ENCODE data around the gene PIEZO2.
"Not testable (repeated sequence)": the region's sequence is repeated elsewhere in the genome, so short reads cannot be mapped to it uniquely, and the experiment has no call there.

The PIEZO2 gene

DNA sequence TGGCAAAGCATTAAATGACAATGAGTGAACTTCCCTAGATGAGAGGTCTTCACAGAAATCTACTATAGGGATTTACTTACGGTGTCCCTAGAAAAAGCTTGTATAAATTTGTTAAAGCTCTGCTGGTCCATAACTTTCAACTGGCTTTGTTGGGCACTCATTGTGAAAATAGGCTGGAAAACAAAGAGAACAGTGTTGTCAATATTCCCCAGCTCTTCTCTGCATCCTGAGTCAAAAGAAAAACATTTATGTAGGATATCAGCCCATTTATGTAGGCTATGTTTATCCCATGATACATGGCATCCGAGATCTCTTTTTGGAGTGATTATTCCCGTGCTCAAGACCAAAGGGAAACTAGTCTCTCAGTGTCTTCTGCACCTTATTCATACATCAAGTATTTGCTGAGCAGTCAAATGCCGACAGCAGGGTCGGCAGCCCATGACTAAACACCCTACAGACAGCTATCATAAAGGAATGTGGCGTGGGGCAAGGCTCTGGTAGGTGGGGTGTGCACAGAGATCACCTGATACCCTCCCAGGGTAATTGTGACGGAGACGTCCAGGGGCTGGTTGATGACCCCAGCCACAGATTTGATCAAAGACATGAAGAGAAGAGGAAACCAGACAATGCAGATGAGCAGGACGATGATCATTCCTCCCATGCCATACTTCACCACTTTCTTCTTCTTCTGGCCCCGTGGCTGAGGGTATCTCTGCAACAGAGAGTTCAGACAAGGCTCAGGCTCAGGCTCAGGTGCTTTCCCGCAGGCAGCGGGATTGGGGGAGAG, 467.6 kb downstream of the PIEZO2 start:
- no peaks in the 10 kb centered on the region for H3K9me3 Mint-ChIP-seq
- no peaks in the 10 kb centered on the region for H3K36me3 Mint-ChIP-seq (ENCODE audit: low read depth)
- no peak overlapping the region for H3K4me3 Mint-ChIP-seq
- H3K27ac Mint-ChIP-seq = no peak overlapping the region
- H3K4me1 Mint-ChIP-seq (ENCODE audit: low read depth) = no peaks in the 10 kb centered on the region
- H3K27me3 Mint-ChIP-seq = no peaks in the 10 kb centered on the region

DNA sequence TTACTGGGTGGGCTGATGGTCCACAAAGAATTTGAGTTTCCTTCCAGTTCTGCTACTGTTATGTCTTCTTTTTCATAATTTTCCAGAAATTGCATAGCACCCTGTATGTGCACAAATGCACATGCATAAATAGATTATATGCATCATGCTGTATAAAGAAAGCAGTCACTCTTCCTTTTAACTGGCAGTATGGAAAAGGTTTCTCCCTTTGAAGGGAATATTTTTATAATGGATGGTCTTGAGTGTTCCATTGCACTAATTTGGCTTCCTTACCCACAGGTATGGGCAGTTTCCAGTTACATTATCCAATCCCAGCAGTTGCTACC, 469.1 kb downstream of the PIEZO2 start:
- Mint-ChIP-seq H3K4me1 (ENCODE audit: low read depth) (no peaks in the 10 kb centered on the region), H3K36me3 (ENCODE audit: low read depth) (no peaks in the 10 kb centered on the region), H3K27me3 (no peaks in the 10 kb centered on the region), H3K27ac (no peak overlapping the region), H3K4me3 (no peak overlapping the region), H3K9me3 (no peaks in the 10 kb centered on the region)

DNA sequence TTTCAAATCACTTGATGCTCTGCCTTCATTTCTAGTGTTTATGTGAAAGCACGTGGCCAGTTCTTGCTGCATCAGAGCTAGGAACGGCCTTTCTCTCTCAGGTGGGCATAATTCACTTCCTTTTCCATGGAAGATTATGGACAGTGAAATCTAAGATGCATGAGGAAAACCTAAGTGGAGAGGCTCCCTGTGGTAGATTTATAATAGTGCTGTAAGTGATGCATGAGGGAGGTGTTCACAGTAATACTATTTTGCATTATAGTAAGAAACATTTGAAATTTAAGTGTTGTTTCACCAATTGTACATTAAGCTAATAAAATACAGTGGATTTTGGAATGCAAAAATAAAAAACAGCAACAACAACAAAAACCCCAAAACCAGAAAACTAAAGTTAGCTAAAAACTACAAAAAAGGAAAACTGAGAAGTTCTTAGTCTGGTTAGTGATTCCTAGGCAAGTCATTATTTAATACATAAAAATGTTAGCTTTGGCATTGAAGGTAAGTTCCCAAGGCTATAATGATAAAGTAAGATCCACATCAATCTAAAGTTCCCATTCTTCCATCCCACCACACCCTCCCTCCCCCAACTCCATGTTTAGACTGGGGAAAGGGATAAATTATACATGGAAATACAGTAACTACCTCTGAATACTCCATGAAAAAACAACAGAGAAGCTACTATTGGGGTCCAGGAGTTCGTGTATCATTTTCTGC, 469.7 kb downstream of the PIEZO2 start:
- Mint-ChIP-seq H3K27me3 (no peaks in the 10 kb centered on the region), H3K4me3 (no peak overlapping the region), H3K4me1 (ENCODE audit: low read depth) (no peaks in the 10 kb centered on the region), H3K9me3 (no peaks in the 10 kb centered on the region), H3K27ac (no peak overlapping the region), H3K36me3 (ENCODE audit: low read depth) (no peaks in the 10 kb centered on the region)

- H3K27ac Mint-ChIP-seq = no peak overlapping the region
Measured at GRCh38 chr18:10671441-10671840, 477.9 kb downstream of the PIEZO2 start.

GRCh38 chr18:10670856-10671255, 478.5 kb downstream of the PIEZO2 start:
- Mint-ChIP-seq H3K9me3 (no peaks in the 10 kb centered on the region), H3K4me1 (ENCODE audit: low read depth) (no peaks in the 10 kb centered on the region), H3K36me3 (ENCODE audit: low read depth) (no peaks in the 10 kb centered on the region), H3K27ac (no peak overlapping the region), H3K4me3 (no peak overlapping the region), H3K27me3 (no peaks in the 10 kb centered on the region)

More at GRCh38 chr18:10671441-10671840, 477.9 kb downstream of the PIEZO2 start:
- H3K4me3 Mint-ChIP-seq = no peak overlapping the region
- no peaks in the 10 kb centered on the region for H3K36me3 Mint-ChIP-seq (ENCODE audit: low read depth)
- no peaks in the 10 kb centered on the region for H3K27me3 Mint-ChIP-seq
- no peaks in the 10 kb centered on the region for H3K4me1 Mint-ChIP-seq (ENCODE audit: low read depth)
- no peaks in the 10 kb centered on the region for H3K9me3 Mint-ChIP-seq

DNA sequence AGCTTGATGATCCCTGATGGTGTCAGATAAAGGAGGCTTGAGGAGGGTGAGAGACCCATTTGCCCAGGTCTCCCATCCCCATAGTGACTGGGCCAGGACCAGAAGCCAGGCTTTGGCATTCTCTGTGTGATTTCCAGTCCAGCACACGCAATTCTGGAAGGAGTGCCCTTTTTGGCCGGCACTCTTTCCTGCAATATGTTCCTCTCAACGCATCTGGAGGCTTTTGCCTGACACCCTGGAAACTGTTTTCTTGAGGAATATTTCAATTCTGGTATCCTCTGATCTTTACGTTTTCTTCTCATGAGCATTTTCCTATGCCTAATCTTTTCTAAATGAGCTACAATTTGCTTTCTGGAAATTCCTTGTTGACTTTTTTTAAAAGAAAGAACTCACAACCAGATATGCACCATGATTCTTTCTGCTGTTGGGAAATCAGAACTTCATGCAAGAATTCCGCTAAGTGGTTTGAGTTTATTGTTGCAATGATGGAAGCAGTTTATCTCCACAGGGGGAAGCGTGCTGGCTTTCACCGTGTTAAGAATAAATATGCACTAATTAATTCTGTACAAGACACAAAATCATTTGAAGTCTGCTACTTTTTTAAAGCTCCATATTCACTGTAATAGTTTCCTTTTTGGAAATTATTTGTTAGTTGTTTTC, 479.8 kb downstream of the PIEZO2 start:
- H3K27me3 Mint-ChIP-seq = no peaks in the 10 kb centered on the region
- H3K36me3 Mint-ChIP-seq (ENCODE audit: low read depth) = no peaks in the 10 kb centered on the region
- no peaks in the 10 kb centered on the region for H3K4me1 Mint-ChIP-seq (ENCODE audit: low read depth)
- H3K4me3 Mint-ChIP-seq = no peak overlapping the region
- H3K9me3 Mint-ChIP-seq = no peaks in the 10 kb centered on the region
- no peak overlapping the region for H3K27ac Mint-ChIP-seq

DNA sequence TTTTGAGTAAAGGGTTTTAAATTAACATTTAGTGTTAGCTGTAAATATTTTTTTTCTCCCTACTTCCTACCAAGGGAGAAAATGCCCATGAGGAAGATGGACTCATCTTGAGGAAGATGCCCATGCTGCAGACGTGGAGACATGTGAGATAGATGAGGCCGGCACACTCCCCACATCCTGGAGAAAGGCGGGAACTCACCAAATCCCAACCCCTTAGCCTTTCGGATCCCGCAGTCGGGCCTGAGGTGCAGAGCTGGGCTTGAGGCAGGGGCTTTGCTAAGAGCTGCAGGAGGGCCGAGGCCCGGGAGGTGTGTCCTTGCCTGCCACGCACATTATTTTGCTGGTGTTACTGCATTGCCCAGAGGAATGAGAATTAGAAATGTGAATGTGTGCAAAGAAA, 485.6 kb downstream of the PIEZO2 start:
- no peaks in the 10 kb centered on the region for H3K4me1 Mint-ChIP-seq (ENCODE audit: low read depth)
- no peak overlapping the region for H3K4me3 Mint-ChIP-seq
- no peak overlapping the region for H3K27ac Mint-ChIP-seq
- H3K36me3 Mint-ChIP-seq (ENCODE audit: low read depth) = no peaks in the 10 kb centered on the region
- no peaks in the 10 kb centered on the region for H3K9me3 Mint-ChIP-seq
- H3K27me3 Mint-ChIP-seq = no peaks in the 10 kb centered on the region

DNA sequence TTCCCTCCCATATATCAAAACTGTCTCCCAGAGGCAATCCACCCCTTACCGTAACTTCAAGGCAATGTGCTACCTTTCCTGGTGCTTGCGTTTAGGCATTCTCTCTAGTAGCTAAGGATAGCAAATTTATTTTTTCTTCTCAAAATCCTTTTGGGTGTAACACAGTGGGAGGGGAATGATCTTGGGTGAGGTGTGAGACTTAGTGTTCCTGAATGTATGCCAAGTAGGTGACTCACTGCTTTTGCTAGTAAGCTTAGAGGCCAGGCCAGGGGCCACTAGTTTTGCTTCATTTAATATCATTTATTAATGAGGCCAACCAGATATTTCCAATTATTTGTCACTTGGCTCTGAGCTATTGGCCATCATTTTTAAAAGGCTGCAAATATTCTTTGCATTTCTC, 488.1 kb downstream of the PIEZO2 start:
- Mint-ChIP-seq H3K4me3 (no peak overlapping the region), H3K27me3 (no peaks in the 10 kb centered on the region), H3K27ac (no peak overlapping the region), H3K4me1 (ENCODE audit: low read depth) (no peaks in the 10 kb centered on the region), H3K9me3 (no peaks in the 10 kb centered on the region), H3K36me3 (ENCODE audit: low read depth) (no peaks in the 10 kb centered on the region)

GRCh38 chr18:10660179-10660884, 489.0 kb downstream of the PIEZO2 start:
- H3K36me3 Mint-ChIP-seq (ENCODE audit: low read depth) = no peaks in the 10 kb centered on the region
- H3K27ac Mint-ChIP-seq = no peak overlapping the region
- H3K27me3 Mint-ChIP-seq = no peaks in the 10 kb centered on the region
- H3K9me3 Mint-ChIP-seq = no peaks in the 10 kb centered on the region
- H3K4me3 Mint-ChIP-seq = no peak overlapping the region
- no peaks in the 10 kb centered on the region for H3K4me1 Mint-ChIP-seq (ENCODE audit: low read depth)

DNA sequence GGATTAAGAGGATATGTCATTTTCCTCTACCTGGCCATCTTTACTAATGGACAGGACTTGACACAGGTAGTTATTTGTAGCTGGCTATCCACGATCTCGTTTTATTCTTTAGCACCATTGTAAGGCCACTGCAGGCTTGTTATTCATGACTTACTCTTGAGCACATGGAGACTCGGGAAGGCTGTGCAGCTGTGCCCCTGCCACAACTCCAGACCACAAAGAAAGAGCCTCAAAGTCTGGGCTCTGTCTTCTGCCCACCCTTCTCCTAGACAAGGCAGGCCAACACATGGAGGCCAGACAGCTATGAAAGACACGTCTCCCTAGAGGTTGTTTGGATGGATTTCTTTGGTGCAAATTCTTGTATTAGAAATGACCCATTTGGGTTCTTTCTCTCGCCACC, 489.8 kb downstream of the PIEZO2 start:
- no peaks in the 10 kb centered on the region for H3K27me3 Mint-ChIP-seq
- no peaks in the 10 kb centered on the region for H3K36me3 Mint-ChIP-seq (ENCODE audit: low read depth)
- H3K27ac Mint-ChIP-seq = no peak overlapping the region
- no peaks in the 10 kb centered on the region for H3K9me3 Mint-ChIP-seq
- H3K4me1 Mint-ChIP-seq (ENCODE audit: low read depth) = no peaks in the 10 kb centered on the region
- no peak overlapping the region for H3K4me3 Mint-ChIP-seq

- no peak overlapping the region for H3K27ac Mint-ChIP-seq
- H3K27me3 Mint-ChIP-seq = no peaks in the 10 kb centered on the region
- no peaks in the 10 kb centered on the region for H3K36me3 Mint-ChIP-seq (ENCODE audit: low read depth)
- no peaks in the 10 kb centered on the region for H3K9me3 Mint-ChIP-seq
- H3K4me1 Mint-ChIP-seq (ENCODE audit: low read depth) = no peaks in the 10 kb centered on the region
- H3K4me3 Mint-ChIP-seq = no peak overlapping the region
Measured at GRCh38 chr18:10659000-10659399, 490.4 kb downstream of the PIEZO2 start.

DNA sequence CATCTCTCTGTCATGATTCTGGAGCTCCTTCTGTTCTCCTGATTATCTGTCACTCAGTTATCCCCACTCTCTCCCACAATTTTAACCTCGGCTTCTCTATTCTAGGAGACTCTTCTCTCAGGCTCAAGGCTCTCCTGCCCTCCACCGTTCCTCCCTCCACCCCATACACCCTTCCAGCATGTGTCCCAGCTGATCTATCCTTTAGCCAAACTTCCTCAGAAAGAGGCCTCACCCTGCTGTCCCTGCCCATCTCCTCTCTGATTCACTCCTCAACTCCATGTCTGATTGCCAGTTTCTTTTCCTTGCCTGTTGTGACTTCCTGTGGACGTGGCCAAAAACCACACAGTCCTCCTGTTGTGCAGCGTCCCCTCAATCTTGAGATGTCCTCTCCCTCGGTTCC, 505.4 kb downstream of the PIEZO2 start:
- H3K4me1 Mint-ChIP-seq (ENCODE audit: low read depth); H3K9me3 Mint-ChIP-seq; H3K27me3 Mint-ChIP-seq; H3K36me3 Mint-ChIP-seq (ENCODE audit: low read depth); H3K4me3 Mint-ChIP-seq; H3K27ac Mint-ChIP-seq: not testable (repeated sequence)

DNA sequence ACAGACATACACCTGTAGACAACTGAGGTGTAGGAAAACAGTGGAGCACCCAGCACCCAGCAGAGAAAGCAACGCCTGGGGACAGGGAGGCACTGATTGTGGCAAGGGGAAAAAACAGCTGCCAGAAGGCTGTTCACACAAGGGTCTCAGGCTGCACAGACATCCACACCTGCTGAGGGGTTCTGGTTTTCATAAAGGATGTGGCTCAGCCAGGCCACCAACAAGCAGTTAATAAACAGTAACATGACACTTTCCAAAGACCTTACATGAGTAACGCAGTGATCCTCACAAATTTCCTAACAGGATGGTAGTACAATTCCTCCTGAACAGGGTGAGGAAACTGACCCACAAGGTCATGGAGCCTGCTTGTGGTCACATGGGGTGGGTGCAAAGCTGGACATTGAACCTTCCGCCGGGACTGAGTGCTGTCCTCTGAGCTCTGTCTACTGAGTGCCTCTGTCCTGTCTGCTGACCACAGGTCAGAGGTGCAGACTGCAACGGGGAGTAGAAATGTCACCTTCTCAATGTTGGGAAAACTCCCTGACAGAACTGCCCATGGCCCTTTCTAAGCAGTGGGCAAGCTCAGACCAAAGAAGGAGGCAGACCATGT, 506.3 kb downstream of the PIEZO2 start:
- H3K9me3 Mint-ChIP-seq; H3K36me3 Mint-ChIP-seq (ENCODE audit: low read depth); H3K27me3 Mint-ChIP-seq; H3K4me3 Mint-ChIP-seq; H3K4me1 Mint-ChIP-seq (ENCODE audit: low read depth); H3K27ac Mint-ChIP-seq: not testable (repeated sequence)

- not testable (repeated sequence) for H3K9me3 Mint-ChIP-seq; H3K4me1 Mint-ChIP-seq (ENCODE audit: low read depth); H3K27ac Mint-ChIP-seq
Measured at GRCh38 chr18:10638539-10638885, 510.9 kb downstream of the PIEZO2 start.

More at GRCh38 chr18:10638539-10638885, 510.9 kb downstream of the PIEZO2 start:
- not testable (repeated sequence) for H3K36me3 Mint-ChIP-seq (ENCODE audit: low read depth); H3K4me3 Mint-ChIP-seq; H3K27me3 Mint-ChIP-seq

Data from stimulated activated naive CD8-positive, alpha-beta T cell treated with anti-CD3 and anti-CD28 coated beads, Interleukin-15, Interleukin-2, amounts not matched to agents 100 ng/mL and 50 ng/mL, for 24 hours (primary cell).